ENCODE data around the gene CUTA.
"Not testable (repeated sequence)": the region's sequence is repeated elsewhere in the genome, so short reads cannot be mapped to it uniquely, and the experiment has no call there.

CUTA gene

DNA sequence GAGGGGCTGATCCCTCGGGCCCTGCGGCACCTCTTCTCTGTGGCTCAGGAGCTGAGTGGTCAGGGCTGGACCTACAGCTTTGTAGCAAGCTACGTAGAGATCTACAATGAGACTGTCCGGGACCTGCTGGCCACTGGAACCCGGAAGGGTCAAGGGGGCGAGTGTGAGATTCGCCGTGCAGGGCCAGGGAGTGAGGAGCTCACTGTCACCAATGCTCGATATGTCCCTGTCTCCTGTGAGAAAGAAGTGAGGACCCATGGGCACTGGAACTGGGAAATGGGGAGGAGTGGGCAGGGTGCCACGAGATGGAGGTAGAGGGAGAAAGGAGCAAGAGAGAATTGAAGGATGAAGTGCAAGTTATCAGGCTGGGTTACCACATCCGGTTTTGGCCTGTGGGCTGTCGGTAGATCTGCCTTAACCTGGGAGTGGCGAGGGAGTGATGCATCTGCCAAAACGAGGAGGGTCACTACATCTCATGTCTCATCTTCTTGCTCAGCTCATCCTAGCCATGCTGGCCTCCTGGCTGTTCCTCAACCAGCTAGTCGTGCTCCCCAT is 12.4 kb downstream of the CUTA start:
- TF ChIP-seq CTCF (IDR thresholded peaks at IDR 0.05): no peak
- no peak overlapping the region for H3K27ac ChIP-seq
- H3K4me3 ChIP-seq: no peak overlapping the region
- DNase-seq (ENCODE audit: low spot score): no peak

GRCh38 chr6:33404884-33405283 is 13.0 kb downstream of the CUTA start:
- TF ChIP-seq CTCF (IDR thresholded peaks at IDR 0.05): no peak
- H3K4me3 ChIP-seq: no peak overlapping the region
- H3K27ac ChIP-seq: no peak overlapping the region
- DNase-seq (ENCODE audit: low spot score): no peak

- not testable (repeated sequence) for DNase-seq (ENCODE audit: low spot score); H3K27ac ChIP-seq; H3K4me3 ChIP-seq
Observed at GRCh38 chr6:33399881-33400280, 18.0 kb downstream of the CUTA start.

DNA sequence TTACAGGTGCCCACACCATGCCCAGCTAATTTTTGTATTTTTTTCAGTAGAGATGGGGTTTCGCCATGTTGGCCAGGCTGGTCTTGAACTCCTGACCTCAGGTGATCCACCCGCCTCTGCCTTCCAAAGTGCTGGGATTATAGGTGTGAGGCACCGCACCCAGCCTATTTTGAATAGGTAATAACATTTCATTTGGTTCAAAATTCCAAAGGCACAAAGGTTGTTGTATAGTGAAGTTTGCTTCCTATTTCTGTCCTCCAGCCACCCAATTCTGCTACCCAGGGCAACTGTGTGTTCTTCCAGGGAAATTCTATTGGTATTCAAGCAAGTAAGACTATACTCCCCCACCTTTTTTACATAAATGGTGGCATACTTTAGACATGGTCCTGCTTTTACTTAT is 19.3 kb downstream of the CUTA start:
- DNase-seq (ENCODE audit: low spot score); H3K4me3 ChIP-seq; H3K27ac ChIP-seq: not testable (repeated sequence)

- Histone ChIP-seq H3K4me3 (no peak overlapping the region), H3K27ac (no peak overlapping the region)
- no peak for TF ChIP-seq CTCF (IDR thresholded peaks at IDR 0.05)
- DNase-seq (ENCODE audit: low spot score): no peak
Observed at GRCh38 chr6:33397541-33397940, 20.4 kb downstream of the CUTA start.

- Histone ChIP-seq H3K4me3 (no peak overlapping the region), H3K27ac (no peak overlapping the region)
- DNase-seq (ENCODE audit: low spot score): no peak
- no peak for TF ChIP-seq CTCF (IDR thresholded peaks at IDR 0.05)
Observed at GRCh38 chr6:33392979-33393378, 24.9 kb downstream of the CUTA start.

- no peak for DNase-seq (ENCODE audit: low spot score)
- no peak for TF ChIP-seq CTCF (IDR thresholded peaks at IDR 0.05)
- Histone ChIP-seq H3K4me3 (no peak overlapping the region), H3K27ac (no peak overlapping the region)
Observed at GRCh38 chr6:33392595-33392948, 25.3 kb downstream of the CUTA start.

DNA sequence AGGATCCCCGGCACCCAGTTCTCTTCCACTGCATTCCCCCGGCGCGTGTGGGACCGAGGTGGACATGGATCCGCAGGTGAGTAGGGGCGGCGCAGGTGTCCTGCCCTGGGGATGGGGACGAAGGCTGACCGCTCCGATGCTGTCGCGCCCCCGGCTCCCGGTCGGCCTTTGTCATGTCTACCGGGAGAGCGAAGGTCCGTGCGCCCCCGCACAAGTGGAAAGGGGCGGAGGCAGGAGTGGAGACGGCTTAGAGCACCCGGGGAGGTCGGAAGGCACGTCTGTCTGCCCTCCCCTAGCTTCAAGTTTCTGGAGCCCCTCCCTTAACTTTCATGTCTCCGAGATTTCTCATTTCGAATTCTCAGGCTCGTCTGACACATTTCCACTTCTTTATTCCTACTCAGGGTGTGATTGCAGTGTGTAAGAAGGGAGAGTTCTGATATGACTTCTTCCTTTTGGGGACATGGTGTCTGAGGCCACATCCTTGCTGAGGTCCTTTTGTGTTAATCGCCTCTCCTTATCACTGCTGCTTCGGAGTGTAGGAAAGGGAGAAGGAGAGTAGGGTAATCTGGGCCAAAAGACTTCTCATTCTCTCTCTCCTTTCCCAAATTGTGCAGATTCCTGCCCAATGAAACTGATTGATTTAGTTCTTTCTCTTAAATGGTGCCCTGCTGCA is 25.8 kb downstream of the CUTA start:
- H3K4me3 ChIP-seq: peak overlapping the region; percentile 77
- H3K27ac ChIP-seq: peak overlapping the region; percentile 50 to 89
- TF ChIP-seq CTCF (IDR thresholded peaks at IDR 0.05): no peak
- DNase-seq (ENCODE audit: low spot score): no peak

Data from coronary artery (tissue), 2 donors.